ENCODE results near the gene AGRN.
"Not testable (repeated sequence)": the region's sequence is repeated elsewhere in the genome, so short reads cannot be mapped to it uniquely, and the experiment has no call there.

The AGRN gene

DNA sequence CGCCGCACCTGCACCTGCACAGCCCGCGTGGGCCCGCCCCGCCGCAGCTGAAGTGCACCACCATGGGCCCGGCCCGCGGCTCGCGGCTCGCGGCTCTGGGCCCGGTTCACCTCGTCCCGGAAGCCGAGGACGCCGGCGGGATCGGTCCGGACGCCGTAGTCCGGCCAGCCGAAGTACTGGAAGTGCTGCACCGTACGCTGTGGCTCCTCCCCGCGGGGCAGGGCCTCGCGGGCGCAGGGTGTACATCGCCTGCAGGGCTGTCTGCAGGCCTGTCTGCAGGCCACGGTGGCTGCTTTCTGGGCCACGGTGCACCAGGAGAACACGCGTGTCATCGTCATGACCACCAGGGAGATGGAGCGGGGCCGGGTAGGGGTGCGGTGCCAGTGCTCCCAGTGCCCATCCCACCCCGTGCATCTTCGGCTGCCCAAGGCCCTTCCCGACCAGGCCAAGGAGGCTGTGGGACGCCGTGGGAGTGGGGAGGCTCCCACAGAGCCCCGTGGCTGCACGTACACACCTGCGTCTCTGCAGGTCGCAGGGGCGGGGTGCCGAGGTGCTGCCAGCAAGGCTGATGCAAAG lies 47.5 kb downstream of the AGRN start:
- no peak for DNase-seq (ENCODE audit: low read depth)

DNA sequence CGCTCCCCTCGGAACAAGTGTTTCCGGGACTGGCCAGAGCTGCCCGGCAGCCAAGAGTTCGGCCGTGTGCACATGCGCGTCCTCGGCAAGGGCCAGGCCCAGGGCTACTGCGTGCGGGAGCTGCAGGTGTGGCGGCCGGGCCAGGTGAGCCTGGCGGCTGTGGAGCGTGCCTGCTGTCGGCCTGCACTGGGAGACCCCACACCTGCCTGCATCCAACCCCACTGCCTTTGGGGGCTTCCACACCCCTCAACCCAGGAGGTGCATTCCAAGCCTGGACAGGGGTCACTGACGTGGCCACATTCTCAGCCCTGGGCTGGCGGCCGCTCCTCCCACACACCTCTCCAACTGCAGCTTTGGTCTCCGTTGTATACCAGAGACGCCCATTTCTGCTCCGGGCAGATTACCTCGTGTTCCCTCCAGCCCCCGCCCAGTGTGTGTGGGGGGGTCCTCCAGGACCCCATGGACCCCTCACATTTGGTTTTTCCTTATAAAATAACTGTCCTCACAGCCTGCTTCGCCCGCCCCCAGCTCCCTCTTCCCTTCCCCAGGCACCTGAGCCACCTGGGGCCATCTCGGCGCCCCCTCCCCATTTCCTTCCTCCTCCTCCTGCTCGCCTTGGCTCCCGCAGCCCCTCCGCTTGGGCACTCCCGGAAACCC lies 48.1 kb downstream of the AGRN start:
- DNase-seq (ENCODE audit: low read depth): no peak

GRCh38 chr1:1068517-1069055 lies 48.7 kb downstream of the AGRN start:
- DNase-seq (ENCODE audit: low read depth): peak; percentile 44

DNA sequence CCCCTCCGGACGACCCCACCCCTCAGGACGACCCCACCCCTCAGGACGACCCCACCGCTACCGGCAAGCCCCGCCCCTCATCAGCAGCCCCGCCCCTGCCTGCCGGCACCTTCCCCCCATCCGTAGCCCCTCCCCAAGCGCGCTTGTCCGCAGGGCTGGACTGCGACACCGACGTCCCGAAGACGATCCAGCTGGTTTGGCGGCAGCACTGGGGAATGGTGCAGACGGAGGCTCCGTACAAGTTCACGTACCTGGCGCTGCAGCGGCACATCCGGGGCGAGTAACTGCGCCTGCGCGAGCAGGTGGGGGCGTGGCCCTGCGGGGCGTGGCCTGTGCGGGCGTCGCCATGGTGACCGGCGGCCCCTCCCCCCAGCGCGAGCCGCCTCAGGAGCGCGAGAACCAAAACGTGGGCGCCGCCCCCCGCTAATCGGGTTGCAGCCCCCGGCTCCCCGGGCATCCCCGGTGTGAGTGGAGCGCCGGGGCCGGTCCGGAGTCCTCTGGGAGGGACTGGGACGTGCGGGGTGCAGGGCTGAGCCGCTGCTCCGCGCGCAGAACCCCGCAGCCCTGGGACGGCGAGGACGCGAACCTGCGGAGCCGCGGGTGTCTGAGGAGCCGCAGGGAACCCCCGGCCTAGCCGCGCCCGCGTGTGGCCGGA lies 49.3 kb downstream of the AGRN start:
- DNase-seq (ENCODE audit: low read depth): peak; percentile 87

- DNase-seq (ENCODE audit: low read depth): no peak
These were observed 50.1 kb downstream of the AGRN start for GRCh38 chr1:1069711-1070676.

GRCh38 chr1:1071486-1072298 lies 51.8 kb downstream of the AGRN start:
- DNase-seq (ENCODE audit: low read depth): no peak

DNA sequence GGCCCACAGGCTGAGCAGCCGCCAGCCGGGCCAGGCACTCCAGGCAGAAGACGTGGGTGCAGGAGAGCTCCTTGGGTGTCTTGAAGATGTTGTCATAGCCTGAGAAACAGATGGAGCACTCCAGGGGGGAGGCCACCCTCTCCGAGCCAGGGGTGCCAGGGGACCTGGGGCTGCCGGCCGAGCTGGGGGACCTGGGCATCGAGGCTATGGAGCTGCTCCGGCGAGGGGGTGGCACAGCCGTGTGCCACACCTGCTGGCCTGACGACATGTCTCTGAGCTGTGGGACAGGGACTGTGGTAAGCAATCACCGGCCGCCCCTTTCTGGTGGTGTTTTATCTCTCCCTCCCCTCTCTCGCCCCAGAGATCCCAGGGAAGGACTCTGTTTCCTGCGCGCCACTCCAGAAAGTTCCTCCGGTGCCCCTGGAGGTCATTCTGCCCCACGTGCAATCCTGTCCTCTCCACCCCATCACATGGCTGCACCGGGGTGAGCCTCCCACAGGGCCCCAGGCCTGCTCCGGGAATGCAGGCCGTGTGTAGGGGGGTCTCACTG lies 52.5 kb downstream of the AGRN start:
- no peak for DNase-seq (ENCODE audit: low read depth)

DNA sequence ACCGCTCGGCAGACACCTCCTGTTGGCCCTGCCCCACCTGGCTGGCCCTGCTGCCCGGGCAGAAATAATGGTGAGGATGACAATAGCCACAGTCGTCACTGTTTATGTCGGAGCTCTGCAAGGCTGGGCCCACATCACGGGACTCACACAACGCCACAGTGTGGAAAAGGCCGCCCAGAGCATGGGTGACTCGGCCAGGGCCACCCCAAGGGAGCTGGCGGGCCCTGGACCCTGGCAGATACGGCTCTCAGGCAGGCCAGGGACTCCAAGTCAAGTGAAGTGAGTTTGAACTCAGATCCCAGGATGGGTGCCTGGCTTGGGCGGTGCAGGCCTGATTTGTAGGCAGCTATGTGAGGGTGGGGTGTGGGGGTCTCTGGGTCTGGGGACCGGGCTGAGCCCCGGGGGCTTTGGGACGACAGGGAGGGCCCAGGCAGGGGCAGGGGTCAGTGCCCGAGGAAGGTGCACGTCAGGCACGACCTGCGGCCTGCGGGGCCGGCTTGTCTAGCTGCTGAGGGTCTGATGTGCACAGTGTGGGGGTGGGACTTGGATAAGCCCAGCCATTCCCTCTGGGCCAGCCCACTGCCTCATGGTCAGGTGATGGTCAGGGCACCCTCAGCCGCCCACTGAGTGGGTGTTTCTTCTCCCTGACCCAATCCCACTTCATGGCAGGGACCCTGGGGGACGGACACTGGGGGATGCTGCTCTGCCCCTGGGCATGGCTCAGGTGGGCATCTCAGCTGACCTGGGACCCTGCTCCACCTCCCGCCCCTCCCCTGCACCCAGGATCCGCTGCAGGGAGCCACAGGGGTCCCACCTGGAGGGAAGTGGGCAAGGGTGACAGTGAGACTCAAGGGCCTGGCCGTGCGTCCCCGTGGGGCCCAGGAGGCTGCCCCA lies 53.2 kb downstream of the AGRN start:
- no peak for DNase-seq (ENCODE audit: low read depth)

DNA sequence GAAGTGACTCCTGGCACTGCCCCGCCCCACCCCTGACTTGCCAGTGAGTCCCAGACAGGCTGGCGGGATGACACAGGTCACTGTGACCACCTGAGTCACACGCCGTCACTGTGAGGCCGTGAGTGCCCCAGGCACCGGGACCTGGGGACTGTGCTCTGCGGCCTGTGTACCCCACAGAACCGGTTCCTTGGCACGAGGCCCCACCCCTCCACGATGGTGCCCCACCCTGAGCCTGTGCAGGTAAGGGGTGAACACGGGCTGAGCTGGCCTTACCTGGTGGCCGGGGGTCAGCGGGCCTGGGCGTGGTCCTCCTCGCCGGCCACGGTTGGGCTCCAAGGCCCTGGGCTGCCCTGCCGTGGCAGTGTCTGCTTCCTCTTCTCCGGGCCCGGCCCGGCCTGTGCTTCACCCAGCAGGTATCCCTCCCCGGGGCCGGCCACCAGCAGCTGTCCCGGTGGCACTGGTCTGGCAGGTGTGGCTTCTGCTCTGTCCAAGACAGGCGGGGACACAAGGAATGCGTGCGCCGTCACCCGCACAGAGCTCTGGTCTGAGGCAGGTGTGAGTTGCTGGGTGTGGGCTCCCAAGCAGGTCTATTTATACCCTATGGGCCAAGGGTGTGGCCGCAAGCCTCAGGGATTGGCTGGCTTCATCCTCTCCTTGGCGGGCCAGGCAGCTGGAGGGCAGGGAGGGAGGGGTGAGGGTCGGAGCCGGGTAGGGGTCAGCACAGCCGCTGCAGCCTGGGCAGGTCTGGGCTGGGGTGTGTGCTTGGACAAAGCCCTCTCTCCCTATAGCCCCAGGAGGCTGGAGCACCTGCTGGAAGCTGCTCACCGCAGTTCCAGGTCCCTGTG lies 54.0 kb downstream of the AGRN start, which contains the start of gene RNF223:
TSS of gene RNF223 (minus strand) at position 564 of the 845 bp plus-strand sequence. CDS start 1,740 bp downstream, outside the sequence.
- DNase-seq (ENCODE audit: low read depth): no peak

GRCh38 chr1:1074631-1075147 lies 54.8 kb downstream of the AGRN start:
- no peak for DNase-seq (ENCODE audit: low read depth)

DNA sequence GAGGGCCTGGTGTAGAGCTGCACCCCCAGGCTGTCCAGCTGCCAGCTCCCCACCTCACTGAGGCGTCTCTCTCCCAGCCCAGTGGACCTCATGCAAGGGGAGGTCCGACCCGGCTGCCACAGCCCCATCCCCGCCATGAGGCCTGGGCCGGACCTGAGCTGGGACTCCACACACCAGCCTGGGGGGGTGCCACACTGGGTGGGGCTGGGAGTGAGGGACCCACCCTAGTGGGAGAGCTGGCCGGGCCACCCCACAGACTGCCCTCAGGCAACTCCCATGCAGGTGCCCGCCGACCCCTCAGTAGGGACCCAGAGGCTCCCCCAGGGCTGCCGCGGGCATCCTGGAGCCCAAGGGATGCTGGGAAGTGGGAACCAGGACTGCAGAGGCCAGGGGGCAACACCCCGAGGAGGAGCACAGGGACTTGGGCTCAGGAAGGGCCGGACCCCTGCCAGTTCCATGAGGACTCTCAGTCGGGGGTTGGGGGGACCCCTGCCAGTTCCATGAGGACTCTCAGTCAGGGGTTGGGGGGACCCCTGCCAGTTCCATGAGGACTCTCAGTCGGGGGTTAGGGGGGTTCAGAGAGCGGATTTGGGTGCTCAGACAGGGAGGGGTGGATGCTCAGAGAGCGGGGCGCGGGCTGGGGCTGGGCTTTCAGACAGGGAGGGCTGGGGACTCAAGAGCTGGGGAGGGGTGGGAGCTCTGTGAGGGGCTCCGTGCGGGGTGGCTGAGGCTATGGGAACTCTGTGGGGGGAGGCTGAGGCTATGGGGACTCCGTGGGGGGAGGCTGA lies 55.4 kb downstream of the AGRN start:
- DNase-seq (ENCODE audit: low read depth): no peak

DNA sequence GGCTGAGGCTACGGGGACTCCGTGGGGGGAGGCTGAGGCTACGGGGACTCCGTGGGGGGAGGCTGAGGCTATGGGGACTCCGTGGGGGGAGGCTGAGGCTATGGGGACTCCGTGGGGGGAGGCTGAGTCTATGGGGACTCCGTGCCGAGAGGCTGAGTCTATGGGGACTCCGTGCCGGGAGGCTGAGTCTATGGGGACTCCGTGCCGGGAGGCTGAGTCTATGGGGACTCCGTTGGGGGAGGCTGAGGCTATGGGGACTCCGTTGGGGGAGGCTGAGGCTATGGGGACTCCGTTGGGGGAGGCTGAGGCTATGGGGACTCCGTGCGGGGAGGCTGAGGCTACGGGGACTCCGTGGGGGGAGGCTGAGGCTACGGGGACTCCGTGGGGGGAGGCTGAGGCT lies 57.5 kb downstream of the AGRN start:
- DNase-seq (ENCODE audit: low read depth): not testable (repeated sequence)

DNA sequence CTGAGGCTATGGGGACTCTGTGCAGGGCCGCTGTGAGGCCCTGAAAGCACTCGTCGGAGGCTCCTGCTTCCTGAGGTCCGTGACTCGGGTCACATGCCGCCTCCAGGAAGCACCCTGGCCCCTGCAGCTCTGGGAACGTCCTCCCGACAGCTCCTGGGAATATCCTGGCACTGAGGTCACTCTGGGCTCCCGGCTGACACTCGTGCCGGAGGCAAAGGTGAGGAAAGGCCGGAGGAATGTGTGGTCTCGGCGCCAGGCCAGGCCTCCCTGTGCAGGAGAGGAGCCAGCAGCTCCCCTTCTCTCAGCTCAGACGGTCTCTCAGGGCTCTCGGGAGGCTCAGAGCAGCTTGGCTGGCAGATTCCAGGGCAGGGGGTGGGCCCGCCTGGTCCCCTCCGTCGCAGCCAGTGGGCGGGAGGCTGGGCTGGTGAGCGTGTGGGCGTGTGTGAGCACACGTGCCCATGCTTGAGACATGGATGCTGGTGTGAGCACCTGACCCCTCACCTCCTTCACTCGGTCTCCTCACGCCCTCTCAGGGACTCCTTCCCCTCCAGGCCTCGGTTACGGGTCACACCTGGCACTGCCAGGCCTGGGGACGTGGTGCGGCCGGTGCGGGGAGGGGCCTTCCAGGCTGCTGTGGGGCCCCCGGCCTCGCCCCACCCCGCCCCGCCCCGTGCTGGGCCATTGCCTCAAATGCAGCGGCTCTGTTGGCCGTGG lies 59.6 kb downstream of the AGRN start:
- no peak for DNase-seq (ENCODE audit: low read depth)

- no peak for DNase-seq (ENCODE audit: low read depth)
These were observed 60.3 kb downstream of the AGRN start for GRCh38 chr1:1080122-1080757.

DNA sequence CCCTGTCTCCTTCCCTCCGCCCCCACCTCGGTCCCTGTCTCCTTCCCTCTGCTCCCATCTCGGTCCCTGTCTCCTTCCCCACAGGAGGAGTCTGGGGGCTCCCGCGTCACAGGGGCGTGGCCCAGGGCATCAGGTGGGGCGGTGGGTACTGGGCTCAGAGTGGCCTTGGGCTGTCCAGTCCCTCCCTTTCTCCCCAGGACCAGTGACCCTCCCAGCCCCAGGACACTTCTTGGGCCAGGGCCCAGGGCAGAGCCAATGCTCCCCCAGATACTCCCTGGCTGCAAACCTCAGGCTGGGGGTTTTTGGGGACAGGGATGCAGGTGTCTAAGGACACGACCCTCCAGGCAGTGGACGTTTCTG lies 61.0 kb downstream of the AGRN start:
- no peak for DNase-seq (ENCODE audit: low read depth)
